Measurements from ENCODE around the gene ADARB1. TPM values are rescaled to one million over a fixed set of nuclear protein-coding genes. Genes with fewer than 3 reads are reported as not detected.

ADARB1 gene
- total and polyA plus RNA-seq, 3 experiments from 2014 or later: 11.8 to 29.5 (median 28.9) TPM

DNA sequence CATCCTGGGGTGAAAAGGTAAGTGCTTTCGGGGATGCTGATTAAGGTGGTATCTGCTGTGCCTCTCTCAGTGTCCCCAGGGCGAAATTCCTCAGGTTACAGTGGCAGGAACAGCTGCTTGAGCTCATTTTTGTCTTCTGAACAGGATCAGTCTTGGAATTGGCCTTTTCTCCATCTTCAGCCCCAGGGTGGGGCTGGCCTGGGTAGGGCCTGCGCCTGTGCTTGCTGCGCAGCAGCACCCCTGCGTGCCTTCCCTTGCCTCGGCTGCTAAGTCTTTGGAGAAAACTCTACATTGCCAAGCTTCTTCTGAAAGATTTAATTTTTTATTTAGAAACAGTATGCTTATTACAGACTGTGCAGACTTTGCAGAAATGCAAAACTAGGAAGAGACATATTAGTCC is 41.7 kb downstream of the ADARB1 start:
- ChIA-PET CTCF (no interaction called here), POLR2A (no interaction called here)
- Mint-ChIP-seq H3K27me3 (no peaks in the 10 kb centered on the region), H3K36me3 (peaks cover 0 to 31% (median 12%) of the 10 kb centered on the region in 3 donors), H3K4me3 (no peak overlapping the region), H3K4me1 (peaks cover 24 to 56% (median 42%) of the 10 kb centered on the region in 3 donors), H3K9me3 (no peaks in the 10 kb centered on the region), H3K27ac (peak overlapping the region in 1 of 8 donors; percentile 39)
- DNase-seq: no peak
- no peaks in the 10 kb centered on the region for H3K4me1 ChIP-seq (ENCODE audit: insufficient read depth, low read length)
- no peak overlapping the region for H3K27ac ChIP-seq (ENCODE audit: low read depth, low read length)
- H3K27me3 ChIP-seq (ENCODE audit: insufficient read depth, low read length, poor library complexity, severe bottlenecking): no peaks in the 10 kb centered on the region
- no peaks in the 10 kb centered on the region for H3K9me3 ChIP-seq (ENCODE audit: low read length)
- H3K36me3 ChIP-seq (ENCODE audit: insufficient read depth, low read length): no peaks in the 10 kb centered on the region
- H3K4me3 ChIP-seq (ENCODE audit: low read length): no peak overlapping the region

DNA sequence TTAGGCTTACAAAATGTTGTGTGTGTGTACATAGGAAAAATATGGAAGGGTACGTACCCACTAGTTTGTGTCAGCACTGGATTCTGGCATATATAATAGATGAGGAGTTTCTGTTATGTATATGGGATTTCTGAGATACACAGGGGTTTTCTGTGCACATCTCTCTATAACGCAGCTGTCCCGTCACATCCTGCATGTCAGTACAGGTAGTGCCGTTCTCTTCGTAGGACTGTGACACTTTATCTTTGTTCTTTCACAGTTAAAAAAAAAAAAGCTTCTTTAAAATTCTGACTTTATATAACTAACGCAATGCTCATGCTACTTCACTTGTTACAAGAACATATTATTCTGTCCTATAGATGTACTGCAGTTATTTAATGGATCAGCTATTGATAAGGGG is 42.9 kb downstream of the ADARB1 start:
- no peak for DNase-seq
- Histone ChIP-seq H3K27ac (ENCODE audit: low read depth, low read length) (no peak overlapping the region), H3K27me3 (ENCODE audit: insufficient read depth, low read length, poor library complexity, severe bottlenecking) (no peaks in the 10 kb centered on the region), H3K4me1 (ENCODE audit: insufficient read depth, low read length) (no peaks in the 10 kb centered on the region), H3K9me3 (ENCODE audit: low read length) (no peaks in the 10 kb centered on the region), H3K36me3 (ENCODE audit: insufficient read depth, low read length) (no peaks in the 10 kb centered on the region), H3K4me3 (ENCODE audit: low read length) (no peak overlapping the region)
- CTCF ChIA-PET: interaction anchor here (1.1 to 1.7 kb wide), 5 partner anchors 8 to 167 kb away, joined by 3 to 7 read pairs (median 5); no protein-coding TSS in a partner anchor
- no peaks in the 10 kb centered on the region for H3K9me3 Mint-ChIP-seq
- no peak overlapping the region for H3K4me3 Mint-ChIP-seq
- POLR2A ChIA-PET: interaction anchor here (0.6 kb wide), 1 partner anchor 13 kb away, joined by 3 read pairs; no protein-coding TSS in a partner anchor
- H3K27me3 Mint-ChIP-seq: no peaks in the 10 kb centered on the region
- H3K36me3 Mint-ChIP-seq: peaks cover 0 to 38% (median 12%) of the 10 kb centered on the region in 3 donors
- H3K4me1 Mint-ChIP-seq: peaks cover 19 to 49% (median 33%) of the 10 kb centered on the region in 3 donors
- H3K27ac Mint-ChIP-seq: no peak overlapping the region

GRCh38 chr21:45118099-45118498 is 43.7 kb downstream of the ADARB1 start:
- ChIA-PET POLR2A (interaction anchor here (0.6 kb wide), 1 partner anchor 63 kb away, joined by 3 read pairs; no protein-coding TSS in a partner anchor), CTCF (interaction anchor here (1.1 to 1.7 kb wide), 5 partner anchors 8 to 168 kb away, joined by 3 to 7 read pairs (median 5); no protein-coding TSS in a partner anchor)
- Histone ChIP-seq H3K36me3 (ENCODE audit: insufficient read depth, low read length) (no peaks in the 10 kb centered on the region), H3K4me1 (ENCODE audit: insufficient read depth, low read length) (no peaks in the 10 kb centered on the region), H3K27ac (ENCODE audit: low read depth, low read length) (no peak overlapping the region), H3K9me3 (ENCODE audit: low read length) (no peaks in the 10 kb centered on the region), H3K4me3 (ENCODE audit: low read length) (no peak overlapping the region), H3K27me3 (ENCODE audit: insufficient read depth, low read length, poor library complexity, severe bottlenecking) (no peaks in the 10 kb centered on the region)
- Mint-ChIP-seq H3K36me3 (peaks cover 0 to 38% (median 13%) of the 10 kb centered on the region in 3 donors), H3K27ac (no peak overlapping the region), H3K9me3 (no peaks in the 10 kb centered on the region), H3K27me3 (no peaks in the 10 kb centered on the region), H3K4me1 (peaks cover 16 to 49% (median 33%) of the 10 kb centered on the region in 3 donors), H3K4me3 (no peak overlapping the region)
- DNase-seq: no peak

DNA sequence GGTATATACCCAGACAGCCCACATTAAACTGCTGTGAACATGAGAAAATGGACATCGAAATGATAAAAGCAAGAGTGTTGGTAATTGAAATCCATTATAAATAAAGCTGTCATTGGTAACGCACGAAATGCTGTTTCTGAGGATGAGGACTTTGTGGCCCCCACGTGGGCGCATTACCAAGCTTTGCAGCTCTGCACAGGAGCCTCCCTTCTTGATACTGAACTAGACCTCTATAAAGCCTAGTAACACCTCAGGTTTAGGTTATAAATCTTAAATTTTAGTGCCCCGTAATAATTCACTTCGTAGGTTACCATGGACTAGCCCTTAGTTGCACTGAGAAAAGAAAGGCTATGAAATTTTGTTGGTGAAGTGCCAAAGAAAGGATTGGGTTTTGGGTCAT is 45.4 kb downstream of the ADARB1 start:
- Mint-ChIP-seq H3K27me3 (no peaks in the 10 kb centered on the region), H3K4me1 (peaks cover 14 to 49% (median 29%) of the 10 kb centered on the region in 3 donors), H3K27ac (no peak overlapping the region), H3K4me3 (no peak overlapping the region), H3K36me3 (peaks cover 0 to 30% (median 10%) of the 10 kb centered on the region in 3 donors), H3K9me3 (no peaks in the 10 kb centered on the region)
- H3K4me1 ChIP-seq (ENCODE audit: insufficient read depth, low read length): no peaks in the 10 kb centered on the region
- no peak for DNase-seq
- H3K9me3 ChIP-seq (ENCODE audit: low read length): no peaks in the 10 kb centered on the region
- no peaks in the 10 kb centered on the region for H3K27me3 ChIP-seq (ENCODE audit: insufficient read depth, low read length, poor library complexity, severe bottlenecking)
- no peaks in the 10 kb centered on the region for H3K36me3 ChIP-seq (ENCODE audit: insufficient read depth, low read length)
- ChIA-PET CTCF (interaction anchor here (1.1 to 3.1 kb wide), 4 partner anchors 8 to 170 kb away, joined by 3 to 13 read pairs (median 4); no protein-coding TSS in a partner anchor), POLR2A (no interaction called here)
- no peak overlapping the region for H3K4me3 ChIP-seq (ENCODE audit: low read length)
- H3K27ac ChIP-seq (ENCODE audit: low read depth, low read length): no peak overlapping the region

GRCh38 chr21:45120975-45121374 is 46.6 kb downstream of the ADARB1 start:
- Mint-ChIP-seq H3K36me3 (peaks cover 0 to 31% (median 10%) of the 10 kb centered on the region in 3 donors), H3K4me3 (no peak overlapping the region), H3K27me3 (no peaks in the 10 kb centered on the region), H3K9me3 (no peaks in the 10 kb centered on the region), H3K27ac (no peak overlapping the region), H3K4me1 (peaks cover 11 to 42% (median 18%) of the 10 kb centered on the region in 3 donors)
- Histone ChIP-seq H3K4me1 (ENCODE audit: insufficient read depth, low read length) (no peaks in the 10 kb centered on the region), H3K36me3 (ENCODE audit: insufficient read depth, low read length) (no peaks in the 10 kb centered on the region), H3K9me3 (ENCODE audit: low read length) (no peaks in the 10 kb centered on the region), H3K27ac (ENCODE audit: low read depth, low read length) (no peak overlapping the region), H3K27me3 (ENCODE audit: insufficient read depth, low read length, poor library complexity, severe bottlenecking) (no peaks in the 10 kb centered on the region), H3K4me3 (ENCODE audit: low read length) (no peak overlapping the region)
- DNase-seq: no peak
- ChIA-PET CTCF (interaction anchor here (3.1 kb wide), 1 partner anchor 171 kb away, joined by 13 read pairs; no protein-coding TSS in a partner anchor), POLR2A (no interaction called here)

DNA sequence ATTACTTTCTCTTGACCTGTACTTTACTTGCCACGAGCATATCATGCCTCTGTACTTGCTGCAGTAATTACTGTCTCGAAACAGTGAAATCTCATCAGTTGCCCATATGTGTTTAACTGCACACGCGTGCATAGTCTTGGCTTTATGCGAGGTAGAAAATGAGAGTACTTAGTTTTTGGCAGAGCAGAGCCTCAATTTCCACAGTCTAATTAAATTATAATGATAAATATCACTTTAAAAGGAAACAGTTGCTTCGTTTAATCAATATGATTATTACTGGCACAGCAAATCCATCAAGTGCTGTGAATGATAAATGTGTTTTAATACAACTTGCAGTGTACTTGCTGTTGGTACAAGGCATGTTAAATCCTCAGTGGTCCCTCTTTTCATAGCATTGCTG is 47.6 kb downstream of the ADARB1 start:
- POLR2A ChIA-PET: no interaction called here
- Histone ChIP-seq H3K4me3 (ENCODE audit: low read length) (no peak overlapping the region), H3K36me3 (ENCODE audit: insufficient read depth, low read length) (no peaks in the 10 kb centered on the region), H3K27ac (ENCODE audit: low read depth, low read length) (no peak overlapping the region), H3K9me3 (ENCODE audit: low read length) (no peaks in the 10 kb centered on the region), H3K4me1 (ENCODE audit: insufficient read depth, low read length) (no peaks in the 10 kb centered on the region), H3K27me3 (ENCODE audit: insufficient read depth, low read length, poor library complexity, severe bottlenecking) (no peaks in the 10 kb centered on the region)
- CTCF ChIA-PET: interaction anchor here (1.2 to 3.1 kb wide), 2 partner anchors 24 to 172 kb away, joined by 3 to 13 read pairs; no protein-coding TSS in a partner anchor
- DNase-seq: no peak
- H3K36me3 Mint-ChIP-seq: peaks cover 0 to 33% (median 8%) of the 10 kb centered on the region in 3 donors
- H3K27ac Mint-ChIP-seq: peak overlapping the region in 1 of 8 donors; percentile 9
- H3K9me3 Mint-ChIP-seq: no peaks in the 10 kb centered on the region
- no peak overlapping the region for H3K4me3 Mint-ChIP-seq
- peaks cover 8 to 40% (median 13%) of the 10 kb centered on the region in 3 donors for H3K4me1 Mint-ChIP-seq
- H3K27me3 Mint-ChIP-seq: no peaks in the 10 kb centered on the region

DNA sequence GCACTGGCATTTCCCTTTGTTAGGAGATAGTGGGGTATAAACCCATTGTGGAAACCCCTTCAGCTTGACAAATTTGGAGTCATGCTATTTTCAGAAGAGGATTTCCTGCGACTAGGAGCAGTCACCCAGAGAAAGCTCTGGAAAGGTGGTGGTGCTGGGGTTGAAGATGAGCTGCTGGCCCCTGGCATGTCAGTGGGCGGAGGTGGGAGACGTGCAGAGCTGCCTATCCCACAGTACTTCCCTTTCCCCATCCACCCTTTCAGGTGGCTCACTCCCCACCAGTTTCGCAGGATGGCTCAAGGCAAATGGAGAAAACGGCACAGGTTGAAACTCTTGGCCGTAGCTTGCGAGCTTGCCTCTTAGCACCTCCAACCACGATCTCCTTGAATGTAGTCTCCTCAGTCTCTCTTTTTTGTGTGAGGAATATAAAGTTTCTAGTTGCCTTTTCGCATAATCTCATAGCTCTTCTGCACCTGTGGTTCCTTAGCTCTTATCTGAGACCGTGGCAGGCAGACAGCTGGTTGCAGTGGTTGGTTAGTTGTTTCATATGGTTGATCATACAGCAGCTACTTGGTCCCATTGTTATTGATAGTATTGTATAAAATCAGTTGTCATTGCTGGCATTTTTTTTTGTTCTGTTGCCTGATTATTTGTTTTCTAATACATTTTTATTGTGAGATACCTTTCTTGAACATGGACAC is 48.2 kb downstream of the ADARB1 start:
- Mint-ChIP-seq H3K9me3 (no peaks in the 10 kb centered on the region), H3K4me3 (no peak overlapping the region)

DNA sequence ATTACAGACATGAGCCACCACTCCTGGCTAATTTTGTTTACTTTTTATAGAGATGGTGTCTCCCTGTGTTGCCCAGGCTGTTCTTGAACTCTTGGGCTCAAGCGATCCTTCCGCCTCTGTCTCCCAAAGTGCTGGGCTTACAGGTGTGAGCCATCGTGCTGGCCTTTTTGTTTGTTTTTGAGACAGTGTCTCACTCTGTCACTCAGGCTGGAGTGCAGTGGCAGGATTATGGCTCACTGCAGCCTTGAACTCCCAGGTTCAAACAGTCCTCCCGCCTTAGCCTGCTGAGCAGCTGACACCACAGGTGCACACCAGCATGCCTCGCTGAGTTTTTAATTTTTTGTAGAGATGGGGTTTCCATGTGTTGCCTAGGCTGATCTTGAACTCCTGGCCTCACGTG is 49.1 kb downstream of the ADARB1 start:
- Mint-ChIP-seq H3K27ac (peak overlapping the region in 2 of 8 donors; percentile 23 to 48), H3K9me3 (no peaks in the 10 kb centered on the region), H3K4me3 (no peak overlapping the region), H3K36me3 (peaks cover 0 to 33% (median 8%) of the 10 kb centered on the region in 3 donors), H3K4me1 (peaks cover 9 to 43% (median 15%) of the 10 kb centered on the region in 3 donors), H3K27me3 (no peaks in the 10 kb centered on the region)
- Histone ChIP-seq H3K27me3 (ENCODE audit: insufficient read depth, low read length, poor library complexity, severe bottlenecking) (no peaks in the 10 kb centered on the region), H3K4me3 (ENCODE audit: low read length) (no peak overlapping the region), H3K36me3 (ENCODE audit: insufficient read depth, low read length) (no peaks in the 10 kb centered on the region), H3K27ac (ENCODE audit: low read depth, low read length) (no peak overlapping the region), H3K4me1 (ENCODE audit: insufficient read depth, low read length) (peaks cover 3% of the 10 kb centered on the region), H3K9me3 (ENCODE audit: low read length) (no peaks in the 10 kb centered on the region)
- POLR2A ChIA-PET: no interaction called here
- no peak for DNase-seq
- CTCF ChIA-PET: interaction anchor here (1.0 to 1.2 kb wide), 2 partner anchors 15 to 25 kb away, joined by 3 read pairs; no protein-coding TSS in a partner anchor

More for the DNA sequence above, 48.2 kb downstream of the ADARB1 start:
- H3K4me3 ChIP-seq (ENCODE audit: low read length): no peak overlapping the region
- no peaks in the 10 kb centered on the region for H3K4me1 ChIP-seq (ENCODE audit: insufficient read depth, low read length)
- H3K27ac ChIP-seq (ENCODE audit: low read depth, low read length): no peak overlapping the region
- H3K36me3 ChIP-seq (ENCODE audit: insufficient read depth, low read length): no peaks in the 10 kb centered on the region
- DNase-seq: no peak
- H3K9me3 ChIP-seq (ENCODE audit: low read length): no peaks in the 10 kb centered on the region
- ChIA-PET POLR2A (no interaction called here), CTCF (interaction anchor here (0.9 to 3.1 kb wide), 4 partner anchors 10 to 173 kb away, joined by 3 to 13 read pairs (median 3); no protein-coding TSS in a partner anchor)
- Mint-ChIP-seq H3K27me3 (no peaks in the 10 kb centered on the region), H3K36me3 (peaks cover 0 to 34% (median 8%) of the 10 kb centered on the region in 3 donors), H3K27ac (peak overlapping the region in 4 of 8 donors; percentile 2 to 61 (median 18)), H3K4me1 (peaks cover 6 to 37% (median 13%) of the 10 kb centered on the region in 3 donors)
- H3K27me3 ChIP-seq (ENCODE audit: insufficient read depth, low read length, poor library complexity, severe bottlenecking): no peaks in the 10 kb centered on the region

Measured in CD8-positive, alpha-beta memory T cell (primary cell).